Epithelial cell of proximal tubule (primary cell): Measurements from ENCODE around the gene IFT22. TPM values are rescaled to one million over a fixed set of nuclear protein-coding genes. Genes with fewer than 3 reads are reported as not detected.
"Not testable (repeated sequence)": the region's sequence is repeated elsewhere in the genome, so short reads cannot be mapped to it uniquely, and the experiment has no call there.

ENCODE experiments used
- DNase-seq: peaks from one replicate; pipeline ENCODE4 v3.0.0-alpha.2; 2011; ENCODE audit warnings: low read depth
- H3K4me3 ChIP-seq: 2 replicates; pipeline ENCODE4 v1.5.1; 2011; ENCODE audit warnings: low read depth, mild to moderate bottlenecking, low read length
- total RNA-seq: library from RNA; depleted of rRNA; stranded (reverse); fragments of >200 nt; gene quantifications from 2 replicates; pipeline ENCODE4 v1.2.3, GENCODE V29; 2015
- TF ChIP-seq, protein P1 (sequence below): conservative IDR thresholded peaks from 2 replicates; pipeline ENCODE4 v1.5.1; 2012; ENCODE audit warnings: low read depth, mild to moderate bottlenecking, low read length

IFT22 gene
- total RNA-seq, 1 donor from 2014 or later = 45.3 TPM

DNA sequence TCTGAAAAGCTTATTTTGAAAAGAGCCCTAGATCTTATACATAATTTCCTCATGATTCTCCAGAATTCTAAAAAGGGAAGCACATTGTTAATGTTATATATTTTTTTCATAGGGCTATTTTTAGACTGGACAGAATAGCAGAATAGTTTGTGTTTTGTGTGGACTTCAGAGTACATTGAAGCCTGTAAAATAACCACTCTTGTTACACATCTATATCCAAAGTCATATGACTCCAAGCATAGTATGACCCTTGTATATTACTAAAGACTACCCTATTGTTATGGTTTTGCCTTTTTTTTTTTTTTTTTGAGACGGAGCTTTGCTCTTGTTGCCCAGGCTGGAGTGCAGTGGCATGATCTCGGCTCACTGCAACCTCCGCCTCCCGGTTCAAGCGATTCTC lies 50.6 kb downstream of the IFT22 start:
- no peak overlapping the region for H3K4me3 ChIP-seq
- DNase-seq = no peak
- TF ChIP-seq, protein P1, sequence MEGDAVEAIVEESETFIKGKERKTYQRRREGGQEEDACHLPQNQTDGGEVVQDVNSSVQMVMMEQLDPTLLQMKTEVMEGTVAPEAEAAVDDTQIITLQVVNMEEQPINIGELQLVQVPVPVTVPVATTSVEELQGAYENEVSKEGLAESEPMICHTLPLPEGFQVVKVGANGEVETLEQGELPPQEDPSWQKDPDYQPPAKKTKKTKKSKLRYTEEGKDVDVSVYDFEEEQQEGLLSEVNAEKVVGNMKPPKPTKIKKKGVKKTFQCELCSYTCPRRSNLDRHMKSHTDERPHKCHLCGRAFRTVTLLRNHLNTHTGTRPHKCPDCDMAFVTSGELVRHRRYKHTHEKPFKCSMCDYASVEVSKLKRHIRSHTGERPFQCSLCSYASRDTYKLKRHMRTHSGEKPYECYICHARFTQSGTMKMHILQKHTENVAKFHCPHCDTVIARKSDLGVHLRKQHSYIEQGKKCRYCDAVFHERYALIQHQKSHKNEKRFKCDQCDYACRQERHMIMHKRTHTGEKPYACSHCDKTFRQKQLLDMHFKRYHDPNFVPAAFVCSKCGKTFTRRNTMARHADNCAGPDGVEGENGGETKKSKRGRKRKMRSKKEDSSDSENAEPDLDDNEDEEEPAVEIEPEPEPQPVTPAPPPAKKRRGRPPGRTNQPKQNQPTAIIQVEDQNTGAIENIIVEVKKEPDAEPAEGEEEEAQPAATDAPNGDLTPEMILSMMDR = no peak

DNA sequence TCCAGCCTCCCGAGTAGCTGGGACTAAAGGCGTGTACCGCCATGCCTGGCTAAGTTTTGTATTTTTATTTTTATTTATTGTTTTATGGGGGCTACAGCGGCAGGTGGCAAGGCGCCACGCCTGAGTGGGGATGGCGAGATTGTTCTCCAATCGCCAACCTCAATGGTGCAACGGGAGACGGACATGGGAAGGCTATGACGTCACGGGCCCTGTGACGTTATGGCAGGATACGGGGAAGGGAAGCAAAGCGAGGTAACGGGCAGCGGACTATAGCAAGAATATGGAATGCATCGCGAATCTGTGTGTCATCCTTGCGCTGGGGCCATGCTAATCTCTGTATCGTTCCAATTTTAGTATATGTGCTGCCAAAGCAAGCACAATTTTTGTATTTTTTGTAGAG lies 51.9 kb downstream of the IFT22 start:
- DNase-seq = no peak

DNA sequence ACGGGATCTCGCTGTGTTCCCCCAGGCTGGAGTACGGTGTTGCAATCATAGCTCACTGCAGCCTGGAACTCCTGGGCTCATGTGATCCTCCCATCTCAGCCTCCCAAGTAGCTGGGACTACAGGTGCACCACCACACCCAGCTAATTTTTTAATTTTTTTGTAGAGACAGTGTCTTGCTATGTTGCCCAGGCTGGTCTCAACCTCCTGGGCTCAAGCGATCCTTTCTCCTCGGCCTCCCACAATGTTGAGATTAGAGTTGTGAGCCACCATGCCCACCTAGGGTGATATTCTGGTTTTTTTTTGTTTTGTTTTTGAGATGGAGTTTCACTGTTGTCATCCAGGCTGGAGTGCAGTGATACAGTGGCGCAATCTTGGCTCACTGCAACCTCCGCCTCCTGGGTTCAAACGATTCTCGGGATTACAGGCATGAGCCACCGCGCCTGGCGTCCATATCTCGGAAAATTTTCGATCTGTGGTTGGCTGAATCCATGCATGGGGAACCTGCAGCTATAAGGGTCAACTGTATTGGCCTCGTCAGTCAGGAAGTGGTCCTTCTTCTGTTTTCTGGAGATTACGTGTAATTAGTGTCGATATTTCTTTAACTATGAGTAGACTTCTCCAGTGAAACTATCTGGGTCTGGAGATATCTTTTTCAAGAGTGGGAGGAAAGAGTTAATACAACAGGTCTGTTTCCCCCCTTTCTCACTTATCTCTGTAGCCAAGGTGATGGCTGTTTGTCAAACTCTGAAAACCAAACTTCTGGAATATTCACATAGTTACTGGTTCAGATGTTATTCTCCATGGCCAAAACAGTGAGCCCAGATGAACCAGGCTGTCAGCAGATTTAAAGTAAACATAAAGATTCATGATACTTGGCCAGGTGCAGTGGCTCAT lies 55.7 kb downstream of the IFT22 start:
- TF ChIP-seq, protein P1 = no peak
- no peak overlapping the region for H3K4me3 ChIP-seq
- no peak for DNase-seq

More for the DNA sequence above, 51.9 kb downstream of the IFT22 start:
- no peak overlapping the region for H3K4me3 ChIP-seq
- TF ChIP-seq, protein P1 = no peak

DNA sequence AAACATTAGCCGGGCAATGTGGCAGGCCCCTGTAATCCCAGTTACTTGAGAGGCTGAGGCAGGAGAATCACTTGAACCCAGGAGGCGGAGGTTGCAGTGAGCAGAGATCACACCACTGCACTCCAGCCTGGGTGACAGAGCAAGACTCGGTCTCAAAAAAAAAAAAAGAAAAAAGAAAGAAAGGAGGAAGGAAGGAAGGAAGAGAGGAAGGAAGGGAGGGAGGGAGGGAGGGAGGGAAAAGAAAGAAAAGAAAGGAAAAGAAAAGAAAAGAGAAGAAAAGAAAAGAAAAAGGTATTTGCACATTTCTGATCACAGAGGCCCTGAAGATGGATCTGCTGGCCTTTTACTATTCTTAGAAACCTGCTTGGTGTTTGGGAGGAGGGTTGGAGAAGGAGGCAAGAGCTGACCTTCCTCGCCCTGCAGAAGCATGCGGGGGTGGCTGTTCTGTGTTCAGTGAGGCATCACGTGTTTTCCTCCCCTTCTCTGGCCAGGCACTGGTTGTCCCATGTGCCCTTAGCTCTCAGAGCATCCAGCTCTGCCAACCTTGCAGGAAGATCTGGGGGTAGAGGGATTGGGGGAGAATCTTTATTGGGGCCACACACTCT lies 57.4 kb downstream of the IFT22 start:
- not testable (repeated sequence) for H3K4me3 ChIP-seq, DNase-seq

Other genes starting within 250 kb of the IFT22 start
- 9.2 and 9.4 TPM in 2 replicates for gene TRIM56, start 236.3 kb downstream of the IFT22 start, total RNA-seq
- gene SERPINE1, start 194.7 kb downstream of the IFT22 start, total RNA-seq = 160 and 249 TPM in 2 replicates
- gene AP1S1, start 167.3 kb downstream of the IFT22 start, total RNA-seq = 178 and 190 TPM in 2 replicates
- gene VGF, start 156.2 kb downstream of the IFT22 start, total RNA-seq = 1.4 and 20.9 TPM in 2 replicates
- 0.12 TPM in 1 of 2 replicates, not detected in the other for gene NAT16, start 141.5 kb downstream of the IFT22 start, total RNA-seq
- not detected in 2 replicates for gene MOGAT3, start 120.8 kb downstream of the IFT22 start, total RNA-seq
- 75.0 and 78.3 TPM in 2 replicates for gene PLOD3, start 104.2 kb downstream of the IFT22 start, total RNA-seq
- gene ZNHIT1, start 103.6 kb downstream of the IFT22 start, total RNA-seq = 119 and 129 TPM in 2 replicates
- 1.9 and 3.3 TPM in 2 replicates for gene CLDN15, start 84.0 kb downstream of the IFT22 start, total RNA-seq
- 189 and 215 TPM in 2 replicates for gene FIS1, start 76.7 kb downstream of the IFT22 start, total RNA-seq
- not detected in 2 replicates for gene COL26A1, start 41.1 kb upstream of the IFT22 start, total RNA-seq